HepG2 (cell line): ENCODE measurements around the gene EEF2. TPM values are rescaled to one million over a fixed set of nuclear protein-coding genes. Genes with fewer than 3 reads are reported as not detected.

ENCODE experiments used
- ARID5B ChIP-seq: IDR thresholded peaks from 2 replicates; pipeline ENCODE4 v1.4.0; 2020; ENCODE audit warnings: mild to moderate bottlenecking, missing genetic modification reagents
- HMGXB4 ChIP-seq, 2 experiments: sonication (generic) in 1 of 2; formaldehyde crosslinking in 1 of 2; IDR thresholded peaks; 2 replicates each; pipeline versions ENCODE4 v1.4.0 to v1.6.1; 2018 to 2020; ENCODE audit warnings: missing genetic modification reagents in 2 of 2, borderline replicate concordance in 1 of 2, low read depth in 1 of 2, mild to moderate bottlenecking in 1 of 2, missing biosample characterization in 1 of 2
- HNF4G ChIP-seq, 2 experiments: sonication (generic) in 1 of 2; formaldehyde crosslinking in 1 of 2; IDR thresholded peaks; 2 replicates each; pipeline versions ENCODE4 v1.4.0 to v1.6.1; 2011 to 2020; ENCODE audit warnings: borderline replicate concordance in 2 of 2, low read depth in 2 of 2, mild to moderate bottlenecking in 2 of 2, low read length in 1 of 2, missing genetic modification reagents in 1 of 2, moderate library complexity in 1 of 2
- HOMEZ ChIP-seq: IDR thresholded peaks from 2 replicates; pipeline ENCODE4 v1.6.1; 2016; ENCODE audit warnings: low read depth
- MYPOP ChIP-seq: sonication (generic); formaldehyde crosslinking; IDR thresholded peaks from 2 replicates; pipeline ENCODE4 v1.8.1; 2023; ENCODE audit warnings: mild to moderate bottlenecking, moderate library complexity, missing genetic modification reagents
- RELA ChIP-seq: sonication (generic); formaldehyde crosslinking; IDR thresholded peaks from 2 replicates; pipeline ENCODE4 v1.4.0; 2020; ENCODE audit warnings: missing genetic modification reagents
- ZFP41 ChIP-seq: sonication (generic); formaldehyde crosslinking; IDR thresholded peaks from 2 replicates; pipeline ENCODE4 v1.4.0; 2020; ENCODE audit warnings: mild to moderate bottlenecking, missing genetic modification reagents, borderline replicate concordance
- ZNF570 ChIP-seq: sonication (generic); formaldehyde crosslinking; IDR thresholded peaks from 2 replicates; pipeline ENCODE4 v1.4.0; 2020; ENCODE audit warnings: mild to moderate bottlenecking, missing genetic modification reagents, borderline replicate concordance
- ZNF883 ChIP-seq: sonication (generic); formaldehyde crosslinking; IDR thresholded peaks from 2 replicates; pipeline ENCODE4 v1.5.1; 2020; ENCODE audit warnings: mild to moderate bottlenecking, missing genetic modification reagents; ENCODE audit errors: not compliant biosample characterization
- polyA plus RNA-seq, 8 experiments: library from polyadenylated mRNA; depleted of rRNA in 3 of 8; stranded (reverse) in 7 of 8; unstranded in 1 of 8; fragments of >200 nt; fragmentation: Illumina TruSeq in 4 of 8; extraction: Trizol in 4 of 8; gene quantifications; 2 replicates each; pipeline versions ENCODE4 v1.2.1 to v1.2.3, GENCODE V29; 2011 to 2016; ENCODE audit warnings: low read depth in 4 of 8, missing spikeins in 1 of 8, mixed read lengths in 1 of 8; ENCODE audit not compliant: insufficient read depth in 1 of 8
- total RNA-seq, 5 experiments: library from RNA; depleted of rRNA; stranded (reverse); fragments of >200 nt; fragmentation: Illumina TruSeq; extraction: Trizol; gene quantifications; 2 replicates each; pipeline ENCODE4 v1.2.3, GENCODE V29; 2016; ENCODE audit warnings: low read depth in 1 of 5

EEF2 gene
- total and polyA plus RNA-seq, 2 of the 13 experiments (the other 11 are each of a cell fraction or from before 2014, with no cell fraction given), result 1,441 to 1,777 TPM

- no peak for TF ChIP-seq ZNF883 (CRISPR knock-in tag)
- no peak for TF ChIP-seq ZNF570 (CRISPR knock-in tag)
- peak in 1 of 2 experiments; percentile 18; a peak in 1 of 4 replicates for TF ChIP-seq HMGXB4 (CRISPR knock-in tag; IDR thresholded peaks at IDR 0.05; ENCODE audit: borderline replicate concordance in 1 of 2, low read depth in 1 of 2)
- no peak for TF ChIP-seq ZFP41 (CRISPR knock-in tag)
- no peak for TF ChIP-seq RELA
- no peak for TF ChIP-seq MYPOP (CRISPR knock-in tag)
- 0 out of 2 replicates have a peak, but pooled peaks have one; percentile 16 for TF ChIP-seq HOMEZ (CRISPR knock-in tag)
- peak; percentile 48 for TF ChIP-seq ARID5B
- no peak for TF ChIP-seq HNF4G (IDR thresholded peaks at IDR 0.05; ENCODE audit: borderline replicate concordance, low read depth, low read length)
- no peak for TF ChIP-seq HNF4G (CRISPR knock-in tag; IDR thresholded peaks at IDR 0.05; ENCODE audit: borderline replicate concordance, low read depth)
These were observed 16.5 kb downstream of the EEF2 start (continued) for GRCh38 chr19:3968556-3969434.
